CD4-positive, alpha-beta T cell (primary cell): ENCODE results near the gene SH2D7. TPM values are rescaled to one million over a fixed set of nuclear protein-coding genes. Genes with fewer than 3 reads are reported as not detected.

Source experiments
- ATAC-seq: fragments of 200-7000 bp; cut with Tn5 transposase; one replicate; pipeline ENCODE4 v1.10.0; 2022; ENCODE audit warnings: mild to moderate bottlenecking; ENCODE audit not compliant: poor library complexity
- CTCF ChIA-PET: fragments of 350-600 bp; sonication (Branson Sonifier 250); formaldehyde crosslinking; loops from one replicate; lab custom pipeline; 2021; ENCODE audit warnings: antibody characterized with exemption, inconsistent platforms; lab: Charles Lee
- POLR2A ChIA-PET: fragments of 350-600 bp; sonication (Branson Sonifier 250); formaldehyde crosslinking; loops from one replicate; lab custom pipeline; 2021; ENCODE audit warnings: antibody characterized with exemption, inconsistent platforms; lab: Charles Lee
- DNase-seq, 14 experiments: peaks; one replicate each; pipeline ENCODE4 v3.0.0-alpha.2; 2013 to 2020; ENCODE audit warnings: mixed read lengths in 2 of 14
- H3K27ac ChIP-seq, 2 donors: one replicate each; pipeline versions ENCODE4 v1.5.1 to v1.7.0; 2013; ENCODE audit warnings: low read length in 2 of 2, low read depth in 1 of 2, mild to moderate bottlenecking in 1 of 2
- H3K27me3 ChIP-seq, 2 experiments: 1 replicate in 1 of 2; 2 replicates in 1 of 2; pipeline versions ENCODE4 v1.6.1 to v1.7.0; 2013; ENCODE audit warnings: low read length in 2 of 2, control low read depth in 1 of 2, mild to moderate bottlenecking in 1 of 2, moderate library complexity in 1 of 2; ENCODE audit not compliant: insufficient read depth in 2 of 2, control insufficient read depth in 1 of 2
- H3K36me3 ChIP-seq: one replicate; pipeline ENCODE4 v1.6.1; 2013; ENCODE audit warnings: low read length, control low read depth; ENCODE audit not compliant: insufficient read depth
- H3K4me1 ChIP-seq: one replicate; pipeline ENCODE4 v1.6.1; 2013; ENCODE audit warnings: low read length, control low read depth; ENCODE audit not compliant: insufficient read depth
- H3K4me3 ChIP-seq: one replicate; pipeline ENCODE4 v1.5.1; 2013; ENCODE audit warnings: mild to moderate bottlenecking, low read length, moderate library complexity
- H3K9me3 ChIP-seq, 2 experiments: 1 replicate in 1 of 2; 2 replicates in 1 of 2; pipeline versions ENCODE4 v1.6.1 to v1.7.0; 2013; ENCODE audit warnings: low read length in 2 of 2, mild to moderate bottlenecking in 2 of 2, control low read depth in 1 of 2, moderate library complexity in 1 of 2; ENCODE audit not compliant: control insufficient read depth in 1 of 2, insufficient read depth in 1 of 2
- H3K27ac Mint-ChIP-seq: one replicate; pipeline ENCODE4 v1.8.0; 2020; ENCODE audit warnings: mixed read lengths
- H3K27me3 Mint-ChIP-seq: one replicate; pipeline ENCODE4 v1.8.0; 2021; ENCODE audit warnings: mixed read lengths
- H3K36me3 Mint-ChIP-seq: one replicate; pipeline ENCODE4 v1.8.0; 2021; ENCODE audit warnings: low read depth, mixed read lengths
- H3K4me1 Mint-ChIP-seq: one replicate; pipeline ENCODE4 v1.8.0; 2021; ENCODE audit warnings: low read depth, mixed read lengths
- H3K4me3 Mint-ChIP-seq: one replicate; pipeline ENCODE4 v1.8.0; 2020; ENCODE audit warnings: mild to moderate bottlenecking, mixed read lengths
- H3K9me3 Mint-ChIP-seq: one replicate; pipeline ENCODE4 v1.8.0; 2020; ENCODE audit warnings: mixed read lengths
- intact Hi-C, 2 experiments: fragments of 100-400 bp; cut with DNase I in 1 of 2; cut with micrococcal nuclease in 1 of 2; formaldehyde crosslinking; loops; one replicate each; pipeline versions ENCODE4 v1.15.1 to v1.9.0; 2023 to 2025; cut with DNase I, micrococcal nuclease
- total RNA-seq, 174 experiments: library from RNA in 2 of 174; stranded (reverse) in 2 of 174; gene quantifications; one replicate each; pipeline ENCODE4 v1.2.3 and lab custom pipeline; 2021 to 2026
- TF ChIP-seq, protein P1 (sequence below): fragments of 200-600 bp; IDR thresholded peaks from one replicate; pipeline ENCODE4 v1.8.0; 2022; ENCODE audit warnings: antibody characterized with exemption, mild to moderate bottlenecking

The SH2D7 gene
- total RNA-seq, 2 experiments from 2014 or later, result not detected

DNA sequence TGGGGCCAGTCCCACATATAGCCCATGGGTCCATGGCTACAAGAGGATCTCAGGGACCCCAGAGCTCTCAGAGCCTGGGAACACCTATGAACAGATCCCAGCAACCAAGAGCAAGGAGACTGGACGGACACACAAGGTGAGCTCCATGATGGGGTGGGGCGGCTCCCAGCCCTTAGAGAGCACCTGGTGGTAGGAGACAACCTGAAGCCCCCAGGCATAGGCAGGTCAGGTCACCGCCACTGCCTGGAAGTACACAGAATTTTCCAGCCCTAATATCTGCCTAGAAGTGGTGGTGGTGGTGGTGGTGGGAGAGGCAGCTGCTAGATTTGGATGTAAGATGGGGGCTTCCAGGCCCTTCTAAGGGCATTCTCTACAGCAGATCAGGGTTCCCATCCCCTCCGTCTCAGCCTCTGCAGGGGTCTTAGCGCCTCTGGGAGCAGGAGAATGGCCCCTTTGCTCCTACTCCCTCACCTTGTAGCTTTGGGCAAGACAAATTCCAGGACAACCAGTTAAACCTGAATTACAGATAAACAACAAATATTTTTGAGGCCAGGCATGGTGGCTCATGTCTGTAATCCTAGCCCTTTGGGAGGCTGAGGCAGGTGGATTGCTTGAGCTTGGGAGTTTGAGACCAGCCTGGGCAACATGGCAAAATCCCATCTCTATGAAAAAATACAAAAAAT lies 9.2 kb downstream of the SH2D7 start:
- H3K4me1 Mint-ChIP-seq, result peaks cover 40% of the 10 kb centered on the region
- Histone ChIP-seq H3K9me3 (no peaks in the 10 kb centered on the region), H3K4me3 (no peak overlapping the region), H3K27ac (no peak overlapping the region), H3K27me3 (no peaks in the 10 kb centered on the region), H3K36me3 (no peaks in the 10 kb centered on the region), H3K4me1 (peaks cover 44% of the 10 kb centered on the region)
- H3K27ac Mint-ChIP-seq, result no peak overlapping the region
- no peaks in the 10 kb centered on the region for H3K9me3 Mint-ChIP-seq
- intact Hi-C loops, result no loop called here
- TF ChIP-seq, protein P1, sequence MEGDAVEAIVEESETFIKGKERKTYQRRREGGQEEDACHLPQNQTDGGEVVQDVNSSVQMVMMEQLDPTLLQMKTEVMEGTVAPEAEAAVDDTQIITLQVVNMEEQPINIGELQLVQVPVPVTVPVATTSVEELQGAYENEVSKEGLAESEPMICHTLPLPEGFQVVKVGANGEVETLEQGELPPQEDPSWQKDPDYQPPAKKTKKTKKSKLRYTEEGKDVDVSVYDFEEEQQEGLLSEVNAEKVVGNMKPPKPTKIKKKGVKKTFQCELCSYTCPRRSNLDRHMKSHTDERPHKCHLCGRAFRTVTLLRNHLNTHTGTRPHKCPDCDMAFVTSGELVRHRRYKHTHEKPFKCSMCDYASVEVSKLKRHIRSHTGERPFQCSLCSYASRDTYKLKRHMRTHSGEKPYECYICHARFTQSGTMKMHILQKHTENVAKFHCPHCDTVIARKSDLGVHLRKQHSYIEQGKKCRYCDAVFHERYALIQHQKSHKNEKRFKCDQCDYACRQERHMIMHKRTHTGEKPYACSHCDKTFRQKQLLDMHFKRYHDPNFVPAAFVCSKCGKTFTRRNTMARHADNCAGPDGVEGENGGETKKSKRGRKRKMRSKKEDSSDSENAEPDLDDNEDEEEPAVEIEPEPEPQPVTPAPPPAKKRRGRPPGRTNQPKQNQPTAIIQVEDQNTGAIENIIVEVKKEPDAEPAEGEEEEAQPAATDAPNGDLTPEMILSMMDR, result no peak
- ChIA-PET POLR2A (interaction anchor here (0.6 kb wide), 1 partner anchor 193 kb away, joined by 3 read pairs; no protein-coding TSS in a partner anchor), CTCF (no interaction called here)
- H3K36me3 Mint-ChIP-seq, result no peaks in the 10 kb centered on the region
- no peak overlapping the region for H3K4me3 Mint-ChIP-seq
- no peak for DNase-seq
- ATAC-seq, result no peak
- H3K27me3 Mint-ChIP-seq, result no peaks in the 10 kb centered on the region

DNA sequence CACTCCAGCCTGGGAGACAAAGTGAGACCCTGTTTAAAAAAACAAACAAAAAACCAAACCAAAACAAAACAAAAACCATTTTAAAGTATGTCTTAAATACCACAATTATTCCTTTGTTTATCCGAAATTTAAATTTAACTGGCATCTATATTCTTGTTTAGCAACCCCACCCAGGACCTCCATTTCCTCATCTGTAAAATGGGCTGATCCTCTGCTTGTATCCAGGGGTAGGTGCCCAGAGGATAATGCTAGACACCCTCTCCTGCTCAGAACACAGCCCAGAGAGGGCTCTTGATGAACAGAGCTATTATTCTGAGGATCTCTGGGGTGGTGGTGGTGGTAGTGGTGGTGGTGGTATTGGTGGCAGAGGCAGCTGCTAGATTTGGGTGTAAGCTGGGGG lies 9.8 kb downstream of the SH2D7 start:
- CTCF ChIA-PET, result no interaction called here
- no peaks in the 10 kb centered on the region for H3K36me3 Mint-ChIP-seq

DNA sequence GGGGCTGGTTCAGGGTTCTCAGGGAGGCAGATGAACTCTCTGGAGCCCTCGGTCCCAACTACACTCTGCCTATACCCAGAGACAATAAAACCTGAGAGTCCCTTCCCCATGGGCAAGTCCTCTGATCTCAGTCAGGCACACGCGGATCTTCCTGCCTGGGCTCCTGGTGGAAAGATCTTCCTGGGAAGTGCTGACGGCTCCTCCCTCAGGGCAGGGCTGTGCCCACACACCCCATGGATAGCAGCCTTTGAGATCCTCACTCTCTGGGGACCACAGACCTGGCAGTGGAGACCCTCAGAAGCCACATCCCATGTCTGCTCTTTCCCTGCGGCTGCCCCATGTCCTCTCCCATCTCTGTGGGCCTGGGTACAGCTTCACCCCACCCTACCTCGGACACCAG lies 10.4 kb downstream of the SH2D7 start:
- Histone ChIP-seq H3K4me1 (peaks cover 45% of the 10 kb centered on the region), H3K27ac (peak overlapping the region; percentile 35 to 71), H3K4me3 (no peak overlapping the region), H3K36me3 (no peaks in the 10 kb centered on the region), H3K27me3 (no peaks in the 10 kb centered on the region), H3K9me3 (no peaks in the 10 kb centered on the region)
- ATAC-seq (no peak), DNase-seq (no peak)
- Mint-ChIP-seq H3K9me3 (no peaks in the 10 kb centered on the region), H3K27me3 (no peaks in the 10 kb centered on the region), H3K4me3 (no peak overlapping the region), H3K36me3 (no peaks in the 10 kb centered on the region), H3K4me1 (peaks cover 42% of the 10 kb centered on the region), H3K27ac (no peak overlapping the region)
- TF ChIP-seq, protein P1, result no peak
- POLR2A ChIA-PET, result no interaction called here
- intact Hi-C loops, result no loop called here
- CTCF ChIA-PET, result no interaction called here

More for the DNA sequence above, 9.8 kb downstream of the SH2D7 start:
- no peak for DNase-seq
- no peak overlapping the region for H3K4me3 Mint-ChIP-seq
- H3K27ac Mint-ChIP-seq, result no peak overlapping the region
- peaks cover 42% of the 10 kb centered on the region for H3K4me1 Mint-ChIP-seq
- intact Hi-C loops, result no loop called here
- no peaks in the 10 kb centered on the region for H3K9me3 ChIP-seq
- H3K4me1 ChIP-seq, result peaks cover 45% of the 10 kb centered on the region
- peak overlapping the region in 1 of 2 donors; percentile 71 for H3K27ac ChIP-seq
- no peak for ATAC-seq
- no peaks in the 10 kb centered on the region for H3K9me3 Mint-ChIP-seq
- no peaks in the 10 kb centered on the region for H3K36me3 ChIP-seq
- POLR2A ChIA-PET, result no interaction called here
- H3K27me3 ChIP-seq, result no peaks in the 10 kb centered on the region
- H3K27me3 Mint-ChIP-seq, result no peaks in the 10 kb centered on the region
- TF ChIP-seq, protein P1, result no peak
- no peak overlapping the region for H3K4me3 ChIP-seq
